Endothelial cell of umbilical vein (primary cell): Measurements from ENCODE around the gene GLMN. TPM values are rescaled to one million over a fixed set of nuclear protein-coding genes. Genes with fewer than 3 reads are reported as not detected.

Experiments used
- BruUV-seq: library from RNA; stranded (reverse); fragments of 400-500 nt; replicated peaks from 2 replicates; lab custom pipeline; 2021; lab: Mats Ljungman, UMichigan
- CTCF ChIA-PET: fragments of 300-600, 350-600 bp; sonication (Branson Sonifier 250); formaldehyde crosslinking; loops from one replicate; lab custom pipeline; 2021; ENCODE audit warnings: antibody characterized with exemption, inconsistent platforms; lab: Charles Lee
- POLR2A ChIA-PET: fragments of 300-600, 350-600 bp; sonication (Branson Sonifier 250); formaldehyde crosslinking; loops from one replicate; lab custom pipeline; 2021; ENCODE audit warnings: antibody characterized with exemption, inconsistent platforms; lab: Charles Lee
- DNase-seq: peaks from one replicate; pipeline ENCODE4 v3.0.0-alpha.2; 2011; ENCODE audit warnings: low read depth, low spot score
- FAIRE-seq: peaks from 2 replicates; lab custom pipeline; 2011; peaks lifted over from hg19 to GRCh38; lab: Jason Lieb, UNC
- H2AFZ ChIP-seq: 2 replicates; pipeline ENCODE4 v1.6.0; 2012; ENCODE audit warnings: low read depth, low read length, control low read depth, inconsistent platforms
- H3K27ac ChIP-seq: 2 replicates; pipeline ENCODE4 v1.5.1; 2011; ENCODE audit warnings: low read depth, mild to moderate bottlenecking, control low read depth, low read length, moderate library complexity; ENCODE audit not compliant: insufficient read depth
- H3K27me3 ChIP-seq, 2 experiments: 2 replicates each; pipeline versions ENCODE4 v1.6.0 to v1.6.1; 2011; ENCODE audit warnings: low read length in 2 of 2, mixed read lengths in 1 of 2; ENCODE audit not compliant: control insufficient read depth in 2 of 2, insufficient read depth in 2 of 2
- H3K36me3 ChIP-seq, 2 experiments: 2 replicates in 1 of 2; 3 replicates in 1 of 2; pipeline ENCODE4 v1.5.1; 2011; ENCODE audit warnings: low read length in 2 of 2, mild to moderate bottlenecking in 1 of 2, moderate library complexity in 1 of 2; ENCODE audit not compliant: control insufficient read depth in 2 of 2, insufficient read depth in 2 of 2; ENCODE audit errors: extremely low read depth in 1 of 2
- H3K4me1 ChIP-seq: 3 replicates; pipeline ENCODE4 v1.5.1; 2011; ENCODE audit warnings: mild to moderate bottlenecking, low read length; ENCODE audit not compliant: control insufficient read depth, insufficient read depth; ENCODE audit errors: extremely low read depth
- H3K4me2 ChIP-seq: 2 replicates; pipeline ENCODE4 v1.6.1; 2011; ENCODE audit warnings: low read length, control low read depth, mixed read lengths; ENCODE audit not compliant: insufficient read depth
- H3K4me3 ChIP-seq, 3 experiments: fragments of 200-600 bp in 1 of 3; sonication (generic), shearing (Covaris generic) in 1 of 3; replicated peaks in 1 of 3; 2 replicates each; pipeline ENCODE4 v1.5.1; 2011 to 2016; ENCODE audit warnings: control low read depth in 3 of 3, low read length in 3 of 3, mild to moderate bottlenecking in 2 of 3, inconsistent platforms in 1 of 3, low read depth in 1 of 3, moderate library complexity in 1 of 3; ENCODE audit not compliant: insufficient read depth in 1 of 3
- H3K79me2 ChIP-seq: 2 replicates; pipeline ENCODE4 v1.6.0; 2012; ENCODE audit warnings: low read length, inconsistent platforms; ENCODE audit not compliant: control insufficient read depth, insufficient read depth
- H3K9ac ChIP-seq: replicated peaks from 2 replicates; pipeline ENCODE3; 2011; ENCODE audit warnings: low read length, control low read depth; ENCODE audit not compliant: insufficient read depth; ENCODE audit errors: extremely low read depth
- H3K9me1 ChIP-seq: replicated peaks from 3 replicates; pipeline ENCODE4 v1.6.0; 2011; ENCODE audit warnings: mild to moderate bottlenecking, low read length; ENCODE audit not compliant: control insufficient read depth, insufficient read depth; ENCODE audit errors: extremely low read depth
- H3K9me3 ChIP-seq: replicated peaks from 2 replicates; pipeline ENCODE4 v1.5.1; 2012; ENCODE audit warnings: low read length, inconsistent platforms; ENCODE audit not compliant: control insufficient read depth, insufficient read depth
- H4K20me1 ChIP-seq: replicated peaks from 2 replicates; pipeline ENCODE3; 2011; ENCODE audit warnings: mild to moderate bottlenecking, low read length; ENCODE audit not compliant: control insufficient read depth, insufficient read depth; ENCODE audit errors: extremely low read depth
- CTCF ChIP-seq, 2 donors: IDR thresholded peaks; 1 replicate in 1 of 2; 2 replicates in 1 of 2; pipeline ENCODE4 v1.5.1; 2011; ENCODE audit warnings: low read length in 2 of 2, mild to moderate bottlenecking in 2 of 2, moderate library complexity in 2 of 2, control low read depth in 1 of 2, inconsistent platforms in 1 of 2, low read depth in 1 of 2; ENCODE audit not compliant: insufficient read depth in 1 of 2; ENCODE audit errors: extremely low read depth in 1 of 2
- EZH2 ChIP-seq: IDR thresholded peaks from 2 replicates; pipeline ENCODE4 v1.6.1; 2012; ENCODE audit warnings: borderline replicate concordance, low read depth, mild to moderate bottlenecking, moderate library complexity, low read length, inconsistent platforms; ENCODE audit not compliant: severe bottlenecking
- FOS ChIP-seq: IDR thresholded peaks from 2 replicates; pipeline ENCODE4 v1.6.1; 2011; ENCODE audit warnings: mild to moderate bottlenecking, low read length, moderate library complexity, borderline replicate concordance; ENCODE audit not compliant: insufficient read depth
- GATA2 ChIP-seq: IDR thresholded peaks from 2 replicates; pipeline ENCODE4 v1.7.0; 2011; ENCODE audit warnings: low read depth, mild to moderate bottlenecking, moderate library complexity, mixed read lengths, low read length; ENCODE audit not compliant: insufficient read length, insufficient read depth
- JUN ChIP-seq: IDR thresholded peaks from 2 replicates; pipeline ENCODE4 v1.6.1; 2011; ENCODE audit warnings: borderline replicate concordance, low read depth; ENCODE audit not compliant: insufficient read length, insufficient read depth
- MAX ChIP-seq: IDR thresholded peaks from 2 replicates; pipeline ENCODE4 v1.6.1; 2011; ENCODE audit not compliant: insufficient read depth, insufficient read length
- MYC ChIP-seq: IDR thresholded peaks from one replicate; pipeline ENCODE4 v1.6.1; 2011; ENCODE audit warnings: mild to moderate bottlenecking, low read depth, low read length
- POLR2A ChIP-seq: IDR thresholded peaks from 2 replicates; pipeline ENCODE4 v1.6.1; 2012; ENCODE audit warnings: low read depth, mild to moderate bottlenecking, control low read depth, low read length
- POLR2AphosphoS5 ChIP-seq: IDR thresholded peaks from 2 replicates; pipeline ENCODE4 v1.6.1; 2012; ENCODE audit warnings: low read depth, mild to moderate bottlenecking, control low read depth, low read length, moderate library complexity; ENCODE audit not compliant: insufficient read depth
- dilution Hi-C: fragments of 300-500 bp; cut with MboI; formaldehyde crosslinking; loops from one replicate; pipeline ENCODE4 v1.15.0; 2019; ENCODE audit warnings: low sequenced_read_pairs; ENCODE audit not compliant: extremely low pct_ligation_motif_present
- intact Hi-C: fragments of 100-400 bp; cut with micrococcal nuclease; formaldehyde crosslinking; loops from one replicate; pipeline ENCODE4 v1.10.0; 2022
- polyA plus RNA-seq, 4 experiments: library from polyadenylated mRNA; depleted of rRNA in 3 of 4; stranded (reverse) in 3 of 4; unstranded in 1 of 4; fragments of >200 nt; gene quantifications; 2 replicates each; pipeline versions ENCODE4 v1.2.1 to v1.2.3, GENCODE V29; 2011 to 2012; ENCODE audit warnings: missing spikeins in 1 of 4
- total RNA-seq: library from RNA; stranded (reverse); gene quantifications from 2 replicates; pipeline ENCODE4 v1.2.3, GENCODE V29; 2021

Gene GLMN
- total and polyA plus RNA-seq, 2 donors (not counting 3 experiments of a cell fraction or from before 2014, with no cell fraction given), result 2.4 to 13.2 TPM

- ChIA-PET CTCF (interaction anchor here (0.5 to 2.3 kb wide), 5 partner anchors 24 to 804 kb away, joined by 3 to 10 read pairs (median 3); no protein-coding TSS in a partner anchor), POLR2A (no interaction called here)
- Histone ChIP-seq H3K4me3 (no peak overlapping the region), H3K9me3 (no peaks in the 10 kb centered on the region), H3K79me2 (no peaks in the 10 kb centered on the region), H2AFZ (no peak overlapping the region), H3K9me1 (no peaks in the 10 kb centered on the region), H3K27ac (no peak overlapping the region), H3K36me3 (peaks cover 3 to 8% of the 10 kb centered on the region in 2 experiments), H3K4me1 (peaks cover 7% of the 10 kb centered on the region), H3K4me2 (no peak overlapping the region), H3K9ac (no peak overlapping the region), H4K20me1 (no peaks in the 10 kb centered on the region), H3K27me3 (no peaks in the 10 kb centered on the region)
- FAIRE-seq (no peak), DNase-seq (no peak)
- BruUV-seq, result no TSS peak
- TF ChIP-seq POLR2AphosphoS5 (no peak), FOS (no peak), POLR2A (no peak), MYC (no peak), JUN (no peak), GATA2 (no peak), CTCF (IDR thresholded peaks at IDR 0.05; ENCODE audit: extremely low read depth in 1 of 2, insufficient read depth in 1 of 2, low read depth in 1 of 2, low read length in 2 of 2) (no peak), EZH2 (no peak), MAX (no peak)
- dilution Hi-C loops, result no loop called here
- intact Hi-C loops, result loop anchor here (5.0 kb wide), 1 partner anchor 166 kb away; no protein-coding TSS in a partner anchor
These were observed 17.2 kb upstream of the GLMN start for GRCh38 chr1:92315766-92316599.
